CD4-positive, CD25-positive, alpha-beta regulatory T cell (primary cell): ENCODE measurements around the gene EPG5. TPM values are rescaled to one million over a fixed set of nuclear protein-coding genes. Genes with fewer than 3 reads are reported as not detected.

Experiments used
- ATAC-seq, 2 donors: fragments of 150-1000 bp; cut with Tn5 transposase; one replicate each; pipeline ENCODE4 v1.10.0; 2021; ENCODE audit warnings: low read depth in 2 of 2, moderate number of reproducible peaks in 2 of 2, moderate library complexity in 1 of 2
- DNase-seq, 3 donors: peaks; one replicate each; pipeline versions ENCODE4 v3.0.0 to v3.0.0-alpha.2; 2012 to 2022; ENCODE audit warnings: mixed read lengths in 1 of 3
- H3K27ac ChIP-seq: one replicate; pipeline ENCODE4 v1.7.0; 2013; ENCODE audit warnings: mild to moderate bottlenecking, low read length; ENCODE audit not compliant: insufficient read depth, poor library complexity, severe bottlenecking
- H3K27me3 ChIP-seq: one replicate; pipeline ENCODE4 v1.7.0; 2013; ENCODE audit warnings: low read length; ENCODE audit not compliant: control insufficient read depth, insufficient read depth
- H3K36me3 ChIP-seq: one replicate; pipeline ENCODE4 v1.7.0; 2013; ENCODE audit warnings: mild to moderate bottlenecking, low read length, moderate library complexity; ENCODE audit not compliant: control insufficient read depth, insufficient read depth
- H3K4me1 ChIP-seq: 2 replicates; pipeline ENCODE4 v1.7.0; 2013; ENCODE audit warnings: mild to moderate bottlenecking, low read length; ENCODE audit not compliant: insufficient read depth, control insufficient read depth, poor library complexity, severe bottlenecking
- H3K4me3 ChIP-seq: one replicate; pipeline ENCODE4 v1.7.0; 2013; ENCODE audit warnings: low read depth, mild to moderate bottlenecking, low read length, moderate library complexity
- H3K9me3 ChIP-seq, 2 experiments: 1 replicate in 1 of 2; 2 replicates in 1 of 2; pipeline ENCODE4 v1.7.0; 2013; ENCODE audit warnings: low read length in 2 of 2, mild to moderate bottlenecking in 1 of 2, moderate library complexity in 1 of 2; ENCODE audit not compliant: control insufficient read depth in 2 of 2
- H3K27ac Mint-ChIP-seq, 3 donors: one replicate each; pipeline ENCODE4 v1.8.0; 2020 to 2022; ENCODE audit warnings: mild to moderate bottlenecking in 3 of 3, mixed read lengths in 3 of 3, moderate library complexity in 2 of 3
- H3K27me3 Mint-ChIP-seq: one replicate; pipeline ENCODE4 v1.8.0; 2022; ENCODE audit warnings: mild to moderate bottlenecking, mixed read lengths
- H3K36me3 Mint-ChIP-seq: one replicate; pipeline ENCODE4 v1.8.0; 2020; ENCODE audit warnings: mixed read lengths
- H3K4me1 Mint-ChIP-seq, 4 donors: one replicate each; pipeline ENCODE4 v1.8.0; 2020 to 2022; ENCODE audit warnings: mixed read lengths in 4 of 4, mild to moderate bottlenecking in 1 of 4
- H3K4me3 Mint-ChIP-seq, 4 donors: one replicate each; pipeline ENCODE4 v1.8.0; 2020 to 2022; ENCODE audit warnings: mild to moderate bottlenecking in 4 of 4, mixed read lengths in 4 of 4, moderate library complexity in 3 of 4
- H3K9me3 Mint-ChIP-seq, 7 donors: one replicate each; pipeline ENCODE4 v1.8.0; 2020 to 2022; ENCODE audit warnings: mixed read lengths in 7 of 7, mild to moderate bottlenecking in 3 of 7, moderate library complexity in 2 of 7
- polyA plus RNA-seq, 4 donors: library from polyadenylated mRNA; unstranded; fragments of 300-500 nt; fragmentation: Illumina TruSeq; gene quantifications; one replicate each; pipeline ENCODE4 v1.2.3, GENCODE V29; 2021
- total RNA-seq: library from RNA; stranded (reverse); gene quantifications from one replicate; pipeline ENCODE4 v1.2.3, GENCODE V29; 2022

Gene EPG5
- total and polyA plus RNA-seq, 5 donors from 2014 or later = 4.1 to 49.8 (median 5.8) TPM

- DNase-seq (no peak), ATAC-seq (no peak)
- Mint-ChIP-seq H3K27ac (peak overlapping the region in 2 of 3 donors; percentile 7 to 42), H3K36me3 (peaks cover 47% of the 10 kb centered on the region), H3K4me1 (peaks cover 6 to 13% (median 6%) of the 10 kb centered on the region in 4 donors), H3K4me3 (no peak overlapping the region), H3K9me3 (no peaks in the 10 kb centered on the region), H3K27me3 (no peaks in the 10 kb centered on the region)
- Histone ChIP-seq H3K9me3 (no peaks in the 10 kb centered on the region), H3K4me3 (no peak overlapping the region), H3K36me3 (peaks cover 82% of the 10 kb centered on the region), H3K27ac (no peak overlapping the region), H3K4me1 (no peaks in the 10 kb centered on the region), H3K27me3 (no peaks in the 10 kb centered on the region)
These were observed 28.6 kb downstream of the EPG5 start for GRCh38 chr18:45938488-45938935.

- DNase-seq (no peak), ATAC-seq (no peak)
- Histone ChIP-seq H3K4me1 (no peaks in the 10 kb centered on the region), H3K27ac (no peak overlapping the region), H3K4me3 (no peak overlapping the region), H3K36me3 (peaks cover 80% of the 10 kb centered on the region), H3K27me3 (no peaks in the 10 kb centered on the region), H3K9me3 (no peaks in the 10 kb centered on the region)
- H3K27ac Mint-ChIP-seq = peak overlapping the region in 1 of 3 donors; percentile 64
- peaks cover 5 to 9% (median 6%) of the 10 kb centered on the region in 4 donors for H3K4me1 Mint-ChIP-seq
- H3K9me3 Mint-ChIP-seq = no peaks in the 10 kb centered on the region
- H3K4me3 Mint-ChIP-seq = no peak overlapping the region
- no peaks in the 10 kb centered on the region for H3K27me3 Mint-ChIP-seq
- H3K36me3 Mint-ChIP-seq = peaks cover 43% of the 10 kb centered on the region
These were observed 31.4 kb downstream of the EPG5 start for GRCh38 chr18:45935591-45936335.

- H3K36me3 ChIP-seq = peaks cover 78% of the 10 kb centered on the region
- Mint-ChIP-seq H3K4me1 (peaks cover 0 to 4% (median 3%) of the 10 kb centered on the region in 4 donors), H3K27ac (peak overlapping the region; percentile 37 to 46 (median 38)), H3K9me3 (no peaks in the 10 kb centered on the region), H3K27me3 (no peaks in the 10 kb centered on the region), H3K4me3 (no peak overlapping the region), H3K36me3 (peaks cover 40% of the 10 kb centered on the region)
- ATAC-seq (no peak), DNase-seq (no peak)
- no peak overlapping the region for H3K4me3 ChIP-seq
- no peak overlapping the region for H3K27ac ChIP-seq
- no peaks in the 10 kb centered on the region for H3K27me3 ChIP-seq
- H3K9me3 ChIP-seq = no peaks in the 10 kb centered on the region
- H3K4me1 ChIP-seq = no peaks in the 10 kb centered on the region
These were observed 34.4 kb downstream of the EPG5 start for GRCh38 chr18:45932708-45933107.

GRCh38 chr18:45930963-45931362 is 36.2 kb downstream of the EPG5 start:
- H3K27ac Mint-ChIP-seq = peak overlapping the region in 1 of 3 donors; percentile 67
- H3K36me3 Mint-ChIP-seq = peaks cover 46% of the 10 kb centered on the region
- DNase-seq (peak in 1 of 3 donors; percentile 12), ATAC-seq (peak in 1 of 2 donors; percentile 48)
- no peaks in the 10 kb centered on the region for H3K27me3 ChIP-seq
- H3K36me3 ChIP-seq = peaks cover 79% of the 10 kb centered on the region
- no peaks in the 10 kb centered on the region for H3K9me3 ChIP-seq
- no peak overlapping the region for H3K4me3 ChIP-seq
- no peaks in the 10 kb centered on the region for H3K27me3 Mint-ChIP-seq
- no peak overlapping the region for H3K4me3 Mint-ChIP-seq
- no peaks in the 10 kb centered on the region for H3K4me1 ChIP-seq
- H3K4me1 Mint-ChIP-seq = peaks cover 0 to 4% (median 3%) of the 10 kb centered on the region in 4 donors
- peaks cover 0 to 1% (median 0%) of the 10 kb centered on the region in 7 donors for H3K9me3 Mint-ChIP-seq
- no peak overlapping the region for H3K27ac ChIP-seq

GRCh38 chr18:45926691-45927090 is 40.4 kb downstream of the EPG5 start:
- H3K4me3 ChIP-seq = no peak overlapping the region
- no peak overlapping the region for H3K27ac Mint-ChIP-seq
- no peak for ATAC-seq
- H3K4me1 Mint-ChIP-seq = peaks cover 0 to 8% (median under 1%) of the 10 kb centered on the region in 4 donors
- H3K36me3 Mint-ChIP-seq = peaks cover 45% of the 10 kb centered on the region
- H3K4me1 ChIP-seq = no peaks in the 10 kb centered on the region
- no peaks in the 10 kb centered on the region for H3K9me3 ChIP-seq
- no peak overlapping the region for H3K4me3 Mint-ChIP-seq
- no peak overlapping the region for H3K27ac ChIP-seq
- no peak for DNase-seq
- peaks cover 81% of the 10 kb centered on the region for H3K36me3 ChIP-seq
- H3K9me3 Mint-ChIP-seq = peaks cover 0 to 1% (median 0%) of the 10 kb centered on the region in 7 donors
- no peaks in the 10 kb centered on the region for H3K27me3 ChIP-seq
- no peaks in the 10 kb centered on the region for H3K27me3 Mint-ChIP-seq

GRCh38 chr18:45926085-45926484 is 41.0 kb downstream of the EPG5 start:
- no peaks in the 10 kb centered on the region for H3K27me3 Mint-ChIP-seq
- H3K4me1 Mint-ChIP-seq = peaks cover 0 to 6% (median 4%) of the 10 kb centered on the region in 4 donors
- H3K9me3 ChIP-seq = no peaks in the 10 kb centered on the region
- no peak for ATAC-seq
- peaks cover 0 to 1% (median 0%) of the 10 kb centered on the region in 7 donors for H3K9me3 Mint-ChIP-seq
- DNase-seq = no peak
- H3K36me3 Mint-ChIP-seq = peaks cover 48% of the 10 kb centered on the region
- no peaks in the 10 kb centered on the region for H3K4me1 ChIP-seq
- H3K36me3 ChIP-seq = peaks cover 82% of the 10 kb centered on the region
- H3K27me3 ChIP-seq = no peaks in the 10 kb centered on the region
- no peak overlapping the region for H3K4me3 ChIP-seq
- H3K27ac Mint-ChIP-seq = no peak overlapping the region
- H3K27ac ChIP-seq = no peak overlapping the region
- H3K4me3 Mint-ChIP-seq = no peak overlapping the region

GRCh38 chr18:45923138-45923537 is 44.0 kb downstream of the EPG5 start:
- Mint-ChIP-seq H3K36me3 (peaks cover 46% of the 10 kb centered on the region), H3K27me3 (no peaks in the 10 kb centered on the region), H3K4me3 (no peak overlapping the region), H3K9me3 (peaks cover 0 to 1% (median 0%) of the 10 kb centered on the region in 7 donors), H3K27ac (no peak overlapping the region), H3K4me1 (peaks cover 0 to 19% (median 12%) of the 10 kb centered on the region in 4 donors)
- Histone ChIP-seq H3K36me3 (peaks cover 77% of the 10 kb centered on the region), H3K27me3 (no peaks in the 10 kb centered on the region), H3K27ac (no peak overlapping the region), H3K9me3 (no peaks in the 10 kb centered on the region), H3K4me1 (no peaks in the 10 kb centered on the region), H3K4me3 (no peak overlapping the region)
- DNase-seq = no peak
- ATAC-seq = no peak

- peak in 1 of 3 donors; percentile 15 for DNase-seq
- Mint-ChIP-seq H3K27me3 (no peaks in the 10 kb centered on the region), H3K36me3 (peaks cover 57% of the 10 kb centered on the region), H3K27ac (peak overlapping the region in 2 of 3 donors; percentile 17 to 46), H3K9me3 (no peaks in the 10 kb centered on the region), H3K4me3 (no peak overlapping the region), H3K4me1 (peaks cover 10 to 17% (median 12%) of the 10 kb centered on the region in 4 donors)
- H3K27ac ChIP-seq = no peak overlapping the region
- no peaks in the 10 kb centered on the region for H3K4me1 ChIP-seq
- ATAC-seq = no peak
- no peaks in the 10 kb centered on the region for H3K27me3 ChIP-seq
- H3K9me3 ChIP-seq = no peaks in the 10 kb centered on the region
- H3K4me3 ChIP-seq = no peak overlapping the region
- H3K36me3 ChIP-seq = peaks cover 87% of the 10 kb centered on the region
These were observed 46.8 kb downstream of the EPG5 start for GRCh38 chr18:45920367-45920766.
